GM18907 (cell line): ENCODE measurements around the gene PTPRM.

ENCODE experiments used
- ATAC-seq: cut with Tn5 transposase; IDR thresholded peaks from one replicate; pipeline ENCODE4 v1.9.1; 2021; ENCODE audit warnings: mild to moderate bottlenecking, moderate library complexity; ENCODE audit not compliant: unreplicated experiment

PTPRM gene

GRCh38 chr18:7840411-7840810 is 273.3 kb downstream of the PTPRM start:
- no peak for ATAC-seq

- no peak for ATAC-seq
Measured at GRCh38 chr18:7844017-7844416, 276.9 kb downstream of the PTPRM start.

GRCh38 chr18:7844418-7844817 is 277.3 kb downstream of the PTPRM start:
- no peak for ATAC-seq

- ATAC-seq: no peak
Measured at GRCh38 chr18:7846335-7846734, 279.2 kb downstream of the PTPRM start.

GRCh38 chr18:7847357-7848053 is 280.4 kb downstream of the PTPRM start:
- no peak for ATAC-seq

- no peak for ATAC-seq
Measured at GRCh38 chr18:7848054-7848412, 280.9 kb downstream of the PTPRM start.

GRCh38 chr18:7850446-7850845 is 283.3 kb downstream of the PTPRM start:
- ATAC-seq: no peak

- ATAC-seq: no peak
Measured at GRCh38 chr18:7855028-7855427, 287.9 kb downstream of the PTPRM start.

GRCh38 chr18:7855671-7856070 is 288.6 kb downstream of the PTPRM start:
- no peak for ATAC-seq

GRCh38 chr18:7856116-7856515 is 289.0 kb downstream of the PTPRM start:
- ATAC-seq: no peak

- no peak for ATAC-seq
Measured at GRCh38 chr18:7856733-7857132, 289.6 kb downstream of the PTPRM start.

GRCh38 chr18:7857562-7857961 is 290.4 kb downstream of the PTPRM start:
- ATAC-seq: no peak

- no peak for ATAC-seq
Measured at GRCh38 chr18:7859122-7859521, 292.0 kb downstream of the PTPRM start.

- ATAC-seq: no peak
Measured at GRCh38 chr18:7870266-7870665, 303.1 kb downstream of the PTPRM start.

GRCh38 chr18:7870855-7871254 is 303.7 kb downstream of the PTPRM start:
- ATAC-seq: no peak

- ATAC-seq: no peak
Measured at GRCh38 chr18:7871560-7872456, 304.7 kb downstream of the PTPRM start.

GRCh38 chr18:7872569-7872968 is 305.5 kb downstream of the PTPRM start:
- ATAC-seq: no peak

GRCh38 chr18:7873316-7873715 is 306.2 kb downstream of the PTPRM start:
- ATAC-seq: no peak

- ATAC-seq: no peak
Measured at GRCh38 chr18:7876354-7877104, 309.4 kb downstream of the PTPRM start.

GRCh38 chr18:7877609-7878008 is 310.5 kb downstream of the PTPRM start:
- ATAC-seq: no peak
